CD4-positive, alpha-beta memory T cell (primary cell): ENCODE data around the gene TMEM87A. TPM values are rescaled to one million over a fixed set of nuclear protein-coding genes. Genes with fewer than 3 reads are reported as not detected.

ENCODE experiments used
- CTCF ChIA-PET: fragments of 350-600 bp; sonication (Branson Sonifier 250); formaldehyde crosslinking; loops from one replicate; lab custom pipeline; 2021; ENCODE audit warnings: inconsistent platforms; ENCODE audit not compliant: partially characterized antibody; lab: Charles Lee
- POLR2A ChIA-PET: fragments of 350-600 bp; sonication (Branson Sonifier 250); formaldehyde crosslinking; loops from one replicate; lab custom pipeline; 2021; ENCODE audit not compliant: partially characterized antibody; lab: Charles Lee
- DNase-seq, 5 donors: peaks; one replicate each; pipeline versions ENCODE4 v3.0.0 to v3.0.0-alpha.2; 2020 to 2022; ENCODE audit warnings: mixed read lengths in 1 of 5
- H3K27ac ChIP-seq: one replicate; pipeline ENCODE4 v1.7.0; 2013; ENCODE audit warnings: low read depth, low read length
- H3K27me3 ChIP-seq: 2 replicates; pipeline ENCODE4 v1.7.0; 2013; ENCODE audit warnings: mild to moderate bottlenecking, low read length, moderate library complexity; ENCODE audit not compliant: insufficient read depth
- H3K36me3 ChIP-seq: 2 replicates; pipeline ENCODE4 v1.7.0; 2013; ENCODE audit warnings: mild to moderate bottlenecking, low read length, moderate library complexity; ENCODE audit not compliant: insufficient read depth
- H3K4me1 ChIP-seq: 2 replicates; pipeline ENCODE4 v1.7.0; 2013; ENCODE audit warnings: mild to moderate bottlenecking, low read length, moderate library complexity; ENCODE audit not compliant: insufficient read depth
- H3K4me3 ChIP-seq, 2 donors: one replicate each; pipeline ENCODE4 v1.7.0; 2013; ENCODE audit warnings: low read length in 2 of 2, mild to moderate bottlenecking in 1 of 2
- H3K9me3 ChIP-seq, 2 donors: one replicate each; pipeline ENCODE4 v1.7.0; 2013; ENCODE audit warnings: low read length in 2 of 2, control low read depth in 1 of 2; ENCODE audit not compliant: control insufficient read depth in 1 of 2
- H3K27ac Mint-ChIP-seq, 7 donors: one replicate each; pipeline ENCODE4 v1.8.0; 2020 to 2021; ENCODE audit warnings: mixed read lengths in 7 of 7, mild to moderate bottlenecking in 6 of 7, inconsistent platforms in 3 of 7, moderate library complexity in 3 of 7
- H3K27me3 Mint-ChIP-seq, 2 donors: one replicate each; pipeline ENCODE4 v1.8.0; 2020 to 2021; ENCODE audit warnings: mixed read lengths in 2 of 2
- H3K36me3 Mint-ChIP-seq, 2 donors: one replicate each; pipeline ENCODE4 v1.8.0; 2020 to 2021; ENCODE audit warnings: mixed read lengths in 2 of 2, inconsistent platforms in 1 of 2, mild to moderate bottlenecking in 1 of 2
- H3K4me1 Mint-ChIP-seq, 4 donors: one replicate each; pipeline ENCODE4 v1.8.0; 2020 to 2021; ENCODE audit warnings: mixed read lengths in 4 of 4, mild to moderate bottlenecking in 1 of 4
- H3K4me3 Mint-ChIP-seq, 8 donors: one replicate each; pipeline ENCODE4 v1.8.0; 2020 to 2021; ENCODE audit warnings: mixed read lengths in 8 of 8, mild to moderate bottlenecking in 7 of 8, moderate library complexity in 6 of 8, inconsistent platforms in 3 of 8
- H3K9me3 Mint-ChIP-seq, 8 donors: one replicate each; pipeline ENCODE4 v1.8.0; 2020 to 2021; ENCODE audit warnings: mixed read lengths in 8 of 8, mild to moderate bottlenecking in 5 of 8, inconsistent platforms in 3 of 8, moderate library complexity in 1 of 8
- intact Hi-C: fragments of 100-400 bp; cut with micrococcal nuclease; formaldehyde crosslinking; loops from one replicate; pipeline ENCODE4 v1.15.1; 2023
- polyA plus RNA-seq, 2 donors: library from polyadenylated mRNA; unstranded; fragments of 300-500 nt; fragmentation: Illumina TruSeq; gene quantifications; one replicate each; pipeline ENCODE4 v1.2.3, GENCODE V29; 2021
- total RNA-seq, 2 experiments: library from RNA; stranded (reverse); gene quantifications; one replicate each; pipeline ENCODE4 v1.2.3, GENCODE V29; 2021

The TMEM87A gene
- total and polyA plus RNA-seq, 4 experiments from 2014 or later, result 49.9 to 98.0 (median 58.7) TPM

DNA sequence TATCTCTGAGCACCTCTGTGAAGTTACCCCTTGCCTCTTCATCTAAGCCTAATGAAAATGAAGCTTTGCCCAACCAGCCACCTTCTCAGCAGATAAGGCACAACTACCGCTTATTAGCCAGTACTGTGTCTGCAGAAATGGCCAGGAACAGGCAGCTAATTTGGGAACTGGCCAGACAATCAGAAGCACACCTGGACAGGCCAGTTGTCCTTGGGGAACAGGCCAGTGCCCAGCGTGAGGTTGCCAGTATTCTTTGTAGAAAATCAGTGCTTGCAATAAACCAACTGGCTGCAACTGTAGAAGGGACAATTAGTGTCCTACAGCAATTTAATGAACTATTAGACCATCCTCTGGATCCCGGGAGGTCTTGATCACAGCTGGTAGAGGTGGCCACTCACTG lies 10.4 kb upstream of the TMEM87A start:
- Histone ChIP-seq H3K9me3 (no peaks in the 10 kb centered on the region), H3K27ac (no peak overlapping the region), H3K4me3 (no peak overlapping the region), H3K4me1 (no peaks in the 10 kb centered on the region), H3K27me3 (no peaks in the 10 kb centered on the region), H3K36me3 (no peaks in the 10 kb centered on the region)
- no peaks in the 10 kb centered on the region for H3K4me1 Mint-ChIP-seq
- intact Hi-C loops, result no loop called here
- H3K27me3 Mint-ChIP-seq, result no peaks in the 10 kb centered on the region
- H3K4me3 Mint-ChIP-seq, result no peak overlapping the region
- H3K36me3 Mint-ChIP-seq, result peaks cover 52 to 55% of the 10 kb centered on the region in 2 donors
- ChIA-PET CTCF (interaction anchor here (1.4 kb wide), 1 partner anchor 10 kb away, joined by 5 read pairs; the partner anchor contains the start of genes GANC and TMEM87A), POLR2A (interaction anchor here (1.0 to 2.0 kb wide), 2 partner anchors 10 to 18 kb away, joined by 4 to 11 read pairs; partner anchors contain the start of genes GANC and TMEM87A)
- DNase-seq, result no peak
- no peaks in the 10 kb centered on the region for H3K9me3 Mint-ChIP-seq
- peak overlapping the region in 1 of 7 donors; percentile 12 for H3K27ac Mint-ChIP-seq

DNA sequence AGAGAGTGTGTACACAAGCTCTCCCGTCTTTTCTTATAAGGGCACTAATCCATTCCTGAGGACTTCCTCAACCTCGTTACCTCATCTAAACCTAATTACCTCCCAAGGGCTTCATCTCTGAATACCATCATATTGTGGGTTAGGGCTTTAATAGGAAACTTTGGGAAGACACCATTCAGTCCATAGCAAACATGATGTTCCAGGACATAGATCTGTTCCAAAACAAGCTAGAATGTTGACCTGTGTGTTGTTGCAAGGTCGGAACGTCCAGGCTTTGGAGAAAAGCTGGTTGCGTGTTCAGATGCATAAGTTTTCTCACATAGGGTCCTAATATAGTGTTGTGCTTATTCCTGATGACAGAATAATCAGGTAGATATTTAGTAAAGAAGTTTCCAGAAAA lies 9.7 kb upstream of the TMEM87A start:
- H3K36me3 Mint-ChIP-seq, result peaks cover 51 to 55% of the 10 kb centered on the region in 2 donors
- Histone ChIP-seq H3K27me3 (no peaks in the 10 kb centered on the region), H3K9me3 (no peaks in the 10 kb centered on the region), H3K4me1 (no peaks in the 10 kb centered on the region), H3K27ac (no peak overlapping the region), H3K36me3 (no peaks in the 10 kb centered on the region), H3K4me3 (no peak overlapping the region)
- no peak overlapping the region for H3K27ac Mint-ChIP-seq
- no peak for DNase-seq
- H3K4me1 Mint-ChIP-seq, result peaks cover 0 to 2% (median under 1%) of the 10 kb centered on the region in 4 donors
- CTCF ChIA-PET, result interaction anchor here (0.7 to 1.4 kb wide), 2 partner anchors 10 to 80 kb away, joined by 3 to 5 read pairs; partner anchors contain the start of genes GANC and TMEM87A
- no peaks in the 10 kb centered on the region for H3K27me3 Mint-ChIP-seq
- POLR2A ChIA-PET, result interaction anchor here (1.0 to 2.0 kb wide), 2 partner anchors 9 to 18 kb away, joined by 4 to 11 read pairs; partner anchors contain the start of genes GANC and TMEM87A
- H3K9me3 Mint-ChIP-seq, result no peaks in the 10 kb centered on the region
- intact Hi-C loops, result no loop called here
- no peak overlapping the region for H3K4me3 Mint-ChIP-seq

DNA sequence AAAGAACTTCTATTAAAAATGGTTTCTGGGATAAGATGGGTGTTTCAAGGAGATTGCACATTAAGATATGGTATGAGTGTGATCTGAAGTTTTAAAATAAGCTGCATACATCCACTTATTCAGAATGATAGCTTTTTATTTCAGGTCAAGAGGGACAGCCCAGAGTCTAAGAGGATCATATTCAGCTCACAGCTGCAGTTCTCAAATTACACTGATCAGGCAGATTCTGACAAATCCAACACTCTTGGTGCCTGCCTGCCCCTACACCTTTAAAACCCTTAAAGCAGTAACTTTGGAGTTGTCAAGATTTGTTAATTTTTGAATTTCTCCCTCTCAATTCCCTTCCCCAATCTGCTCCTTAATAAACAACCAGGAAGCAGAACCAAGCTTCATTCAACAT lies 9.1 kb upstream of the TMEM87A start:
- no peaks in the 10 kb centered on the region for H3K9me3 ChIP-seq
- Mint-ChIP-seq H3K27me3 (no peaks in the 10 kb centered on the region), H3K4me3 (no peak overlapping the region), H3K27ac (no peak overlapping the region), H3K4me1 (peaks cover 0 to 2% (median under 1%) of the 10 kb centered on the region in 4 donors), H3K9me3 (no peaks in the 10 kb centered on the region), H3K36me3 (peaks cover 45 to 50% of the 10 kb centered on the region in 2 donors)
- no peaks in the 10 kb centered on the region for H3K4me1 ChIP-seq
- H3K36me3 ChIP-seq, result no peaks in the 10 kb centered on the region
- intact Hi-C loops, result no loop called here
- H3K27ac ChIP-seq, result no peak overlapping the region
- no peak for DNase-seq
- H3K4me3 ChIP-seq, result no peak overlapping the region
- CTCF ChIA-PET, result interaction anchor here (1.4 kb wide), 1 partner anchor 9 kb away, joined by 5 read pairs; the partner anchor contains the start of genes GANC and TMEM87A
- POLR2A ChIA-PET, result interaction anchor here (2.0 kb wide), 1 partner anchor 9 kb away, joined by 11 read pairs; the partner anchor contains the start of genes GANC and TMEM87A
- H3K27me3 ChIP-seq, result no peaks in the 10 kb centered on the region

DNA sequence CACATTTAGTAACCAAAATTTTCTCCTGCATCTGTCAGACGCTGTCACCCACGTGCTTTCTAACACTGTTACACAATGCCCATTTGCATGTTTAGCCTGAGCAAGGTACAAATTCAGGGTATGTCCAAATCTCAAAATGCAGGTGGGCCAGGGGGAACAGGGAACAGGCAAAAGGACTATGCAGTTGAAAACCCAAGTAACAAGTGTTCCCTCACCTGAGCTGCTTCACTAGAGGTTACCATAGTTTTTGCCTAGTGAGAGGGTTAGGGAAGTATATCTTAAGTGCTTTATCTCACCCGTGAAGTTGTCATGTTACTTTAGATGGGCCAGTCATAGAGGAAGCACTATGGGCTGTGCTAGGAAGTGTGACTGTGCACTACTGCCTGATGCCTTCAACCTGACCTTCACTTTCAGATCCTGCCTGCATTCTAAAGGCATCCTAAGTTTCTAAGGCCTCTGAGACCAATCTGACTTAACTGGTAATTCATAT lies 6.0 kb upstream of the TMEM87A start:
- CTCF ChIA-PET, result no interaction called here
- no peaks in the 10 kb centered on the region for H3K36me3 ChIP-seq
- no peaks in the 10 kb centered on the region for H3K9me3 Mint-ChIP-seq
- H3K4me3 ChIP-seq, result no peak overlapping the region
- intact Hi-C loops, result loop anchor here (10.0 kb wide), 1 partner anchor 646 kb away; the partner anchor contains the start of gene TTBK2
- H3K27me3 ChIP-seq, result no peaks in the 10 kb centered on the region
- peaks cover 32 to 35% of the 10 kb centered on the region in 2 donors for H3K36me3 Mint-ChIP-seq
- DNase-seq, result no peak
- H3K27ac ChIP-seq, result no peak overlapping the region
- no peak overlapping the region for H3K27ac Mint-ChIP-seq
- POLR2A ChIA-PET, result no interaction called here
- no peaks in the 10 kb centered on the region for H3K27me3 Mint-ChIP-seq
- H3K4me1 ChIP-seq, result peaks cover 21% of the 10 kb centered on the region
- no peak overlapping the region for H3K4me3 Mint-ChIP-seq
- no peaks in the 10 kb centered on the region for H3K9me3 ChIP-seq
- H3K4me1 Mint-ChIP-seq, result peaks cover 14 to 18% (median 16%) of the 10 kb centered on the region in 4 donors

DNA sequence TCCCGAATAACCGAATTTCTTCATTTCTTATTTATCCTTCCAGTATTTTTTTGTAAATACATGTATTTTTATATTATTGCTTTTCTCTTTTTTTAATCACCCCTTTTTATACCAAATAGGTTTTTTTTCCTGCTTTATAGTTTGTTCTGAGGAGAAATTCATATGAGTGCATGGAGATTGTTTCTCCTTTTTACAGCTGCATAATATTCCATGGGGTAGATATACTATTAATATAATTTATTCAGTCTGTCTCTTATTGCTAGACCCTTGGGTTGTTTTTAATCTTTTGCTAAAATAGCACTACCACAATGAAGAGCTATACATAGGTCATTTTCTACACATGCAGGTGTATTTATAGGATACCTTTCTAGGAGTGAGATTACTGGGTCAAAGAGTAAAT lies 3.5 kb upstream of the TMEM87A start:
- CTCF ChIA-PET, result no interaction called here
- intact Hi-C loops, result loop anchor here (10.0 kb wide), 1 partner anchor 648 kb away; the partner anchor contains the start of gene TTBK2
- POLR2A ChIA-PET, result interaction anchor here (1.0 kb wide), 1 partner anchor 68 kb away, joined by 3 read pairs; the partner anchor contains the start of gene VPS39

DNA sequence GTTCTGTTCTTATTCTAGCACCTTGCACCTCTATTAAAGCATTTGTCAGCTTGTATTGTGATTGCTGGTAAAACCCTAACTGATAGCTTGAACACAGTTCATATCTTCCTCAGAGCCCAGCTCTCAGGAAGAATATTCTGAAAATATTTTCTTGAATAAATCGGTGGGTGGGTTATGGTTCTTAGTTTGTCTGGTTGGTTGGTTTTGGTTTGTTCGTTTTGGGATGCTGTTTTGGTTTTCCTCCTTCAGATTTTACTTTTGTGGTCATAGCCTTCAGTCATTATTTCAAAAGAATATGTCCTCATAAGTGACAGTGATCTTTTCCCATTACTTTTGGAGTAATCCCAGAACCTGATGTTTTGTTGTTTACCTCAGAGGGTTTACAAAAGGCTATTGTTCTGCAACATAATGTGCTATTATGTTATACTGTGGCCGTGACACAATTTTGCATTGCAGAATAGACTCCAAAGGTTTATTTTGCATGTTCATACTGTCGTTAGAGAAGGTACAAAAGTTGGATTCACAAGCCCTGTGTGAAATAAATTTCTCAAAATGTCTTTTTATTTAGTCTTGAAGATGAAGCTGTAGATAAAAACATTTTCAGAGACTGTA lies 2.7 kb upstream of the TMEM87A start:
- H3K27me3 Mint-ChIP-seq, result peaks cover 0 to 2% of the 10 kb centered on the region in 2 donors
- Histone ChIP-seq H3K9me3 (no peaks in the 10 kb centered on the region), H3K4me1 (peaks cover 39% of the 10 kb centered on the region), H3K36me3 (no peaks in the 10 kb centered on the region), H3K27me3 (no peaks in the 10 kb centered on the region), H3K4me3 (peak overlapping the region; percentile 4 to 32), H3K27ac (peak overlapping the region; percentile 87)
- intact Hi-C loops, result loop anchor here (2.0 to 10.0 kb wide), 2 partner anchors 649 to 943 kb away; partner anchors contain the start of genes NUSAP1, OIP5 and TTBK2
- peak overlapping the region; percentile 35 to 100 (median 94) for H3K4me3 Mint-ChIP-seq
- H3K36me3 Mint-ChIP-seq, result peaks cover 24 to 34% of the 10 kb centered on the region in 2 donors
- peaks cover 28 to 52% (median 36%) of the 10 kb centered on the region in 4 donors for H3K4me1 Mint-ChIP-seq
- no peak for DNase-seq
- H3K9me3 Mint-ChIP-seq, result no peaks in the 10 kb centered on the region
- POLR2A ChIA-PET, result interaction anchor here (1.0 to 1.7 kb wide), 2 partner anchors 68 kb away, joined by 3 to 6 read pairs; partner anchors contain the start of gene VPS39
- CTCF ChIA-PET, result no interaction called here
- H3K27ac Mint-ChIP-seq, result peak overlapping the region; percentile 83 to 100 (median 99)

More for the DNA sequence above, 3.5 kb upstream of the TMEM87A start:
- Mint-ChIP-seq H3K36me3 (peaks cover 27 to 29% of the 10 kb centered on the region in 2 donors), H3K9me3 (no peaks in the 10 kb centered on the region), H3K27ac (peak overlapping the region in 2 of 7 donors; percentile 17 to 44), H3K27me3 (peaks cover 0 to 2% of the 10 kb centered on the region in 2 donors), H3K4me3 (no peak overlapping the region), H3K4me1 (peaks cover 22 to 44% (median 31%) of the 10 kb centered on the region in 4 donors)
- H3K9me3 ChIP-seq, result no peaks in the 10 kb centered on the region
- no peak for DNase-seq
- H3K27me3 ChIP-seq, result no peaks in the 10 kb centered on the region
- H3K4me1 ChIP-seq, result peaks cover 31% of the 10 kb centered on the region
- H3K36me3 ChIP-seq, result no peaks in the 10 kb centered on the region
- no peak overlapping the region for H3K4me3 ChIP-seq
- no peak overlapping the region for H3K27ac ChIP-seq

DNA sequence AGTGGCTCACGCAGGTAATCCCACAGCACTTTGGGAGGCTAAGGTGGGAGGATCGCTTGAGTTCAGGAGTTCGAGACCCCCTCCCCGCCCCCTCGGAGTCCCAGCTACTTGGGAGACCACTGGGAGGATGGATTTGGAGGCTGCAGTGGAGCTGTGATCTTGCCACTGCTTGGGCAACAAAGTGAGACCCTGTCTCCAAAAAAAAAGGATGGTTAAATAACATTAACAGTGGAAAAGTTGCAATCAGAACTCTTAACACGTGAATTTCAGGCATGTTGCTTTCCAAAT lies 1.4 kb upstream of the TMEM87A start:
- Histone ChIP-seq H3K36me3 (no peaks in the 10 kb centered on the region), H3K9me3 (no peaks in the 10 kb centered on the region), H3K4me3 (peak overlapping the region; percentile 73 to 98), H3K4me1 (peaks cover 44% of the 10 kb centered on the region), H3K27me3 (no peaks in the 10 kb centered on the region), H3K27ac (peak overlapping the region; percentile 87)
- intact Hi-C loops, result loop anchor here (2.0 to 10.0 kb wide), 4 partner anchors 218 to 942 kb away; partner anchors contain the start of genes EHD4, NUSAP1, OIP5 and TTBK2
- Mint-ChIP-seq H3K4me1 (peaks cover 33 to 64% (median 46%) of the 10 kb centered on the region in 4 donors), H3K27me3 (peaks cover 0 to 2% of the 10 kb centered on the region in 2 donors), H3K27ac (peak overlapping the region; percentile 95 to 100 (median 99)), H3K9me3 (no peaks in the 10 kb centered on the region), H3K4me3 (peak overlapping the region; percentile 92 to 100 (median 99)), H3K36me3 (peaks cover 12 to 31% of the 10 kb centered on the region in 2 donors)
- POLR2A ChIA-PET, result interaction anchor here (1.7 to 2.2 kb wide), 4 partner anchors 8 to 614 kb away, joined by 5 to 11 read pairs (median 6); partner anchors contain the start of genes MGA and VPS39
- CTCF ChIA-PET, result no interaction called here
- no peak for DNase-seq
